Measurements from ENCODE around the gene ISYNA1.

ISYNA1 gene

GRCh38 chr19:18427743-18428113, 10.2 kb downstream of the ISYNA1 start:
- Histone ChIP-seq H3K27ac (ENCODE audit: low read length) (no peak overlapping the region), H3K9me3 (ENCODE audit: control insufficient read depth in 1 of 2, low read length in 2 of 2) (no peaks in the 10 kb centered on the region), H3K27me3 (ENCODE audit: low read depth, low read length) (no peaks in the 10 kb centered on the region), H3K4me1 (ENCODE audit: control insufficient read depth in 1 of 2, insufficient read depth in 2 of 2, low read length in 2 of 2) (peaks cover 6 to 45% of the 10 kb centered on the region in 2 donors), H3K4me3 (ENCODE audit: low read depth in 1 of 2, low read length in 2 of 2) (no peak overlapping the region), H3K36me3 (ENCODE audit: control insufficient read depth in 1 of 2, insufficient read depth in 2 of 2, low read length in 2 of 2) (no peaks in the 10 kb centered on the region)

DNA sequence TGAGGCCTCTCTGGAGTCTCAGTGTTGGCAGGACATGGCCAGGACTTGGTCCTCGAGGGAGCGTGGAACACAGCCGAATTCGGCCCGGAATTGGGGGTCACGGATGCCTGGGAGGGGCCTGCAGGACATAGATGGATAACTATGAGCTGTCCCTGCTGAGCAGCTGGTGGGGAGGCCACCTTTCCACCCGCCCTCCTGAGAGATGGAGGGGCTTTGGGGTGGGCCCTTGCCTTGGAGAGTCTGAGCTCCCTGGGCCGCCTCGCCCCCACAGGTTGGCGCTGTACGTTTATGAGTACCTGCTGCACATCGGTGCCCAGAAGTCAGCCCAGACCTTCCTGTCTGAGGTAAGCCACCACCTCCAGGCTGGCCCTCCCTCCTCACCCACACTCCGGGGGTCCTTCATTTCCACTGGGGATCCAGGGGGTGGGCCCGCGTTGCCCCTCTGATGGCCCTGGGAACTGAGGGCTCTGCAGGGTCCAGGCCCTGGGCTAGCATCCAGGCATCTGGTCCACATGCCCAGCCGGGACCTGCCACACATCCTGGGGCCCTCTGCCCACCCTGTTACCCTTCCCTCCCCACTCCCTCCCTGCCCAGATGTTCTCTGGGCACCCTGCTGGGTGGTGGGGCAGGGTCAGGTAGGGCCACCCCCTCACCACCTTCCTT, 10.7 kb downstream of the ISYNA1 start:
- Histone ChIP-seq H3K36me3 (ENCODE audit: control insufficient read depth in 1 of 2, insufficient read depth in 2 of 2, low read length in 2 of 2) (no peaks in the 10 kb centered on the region), H3K27ac (ENCODE audit: low read length) (no peak overlapping the region), H3K4me3 (ENCODE audit: low read depth in 1 of 2, low read length in 2 of 2) (no peak overlapping the region), H3K9me3 (ENCODE audit: control insufficient read depth in 1 of 2, low read length in 2 of 2) (no peaks in the 10 kb centered on the region), H3K27me3 (ENCODE audit: low read depth, low read length) (no peaks in the 10 kb centered on the region), H3K4me1 (ENCODE audit: control insufficient read depth in 1 of 2, insufficient read depth in 2 of 2, low read length in 2 of 2) (peaks cover 6 to 45% of the 10 kb centered on the region in 2 donors)

- H3K4me3 ChIP-seq (ENCODE audit: low read depth in 1 of 2, low read length in 2 of 2) = no peak overlapping the region
- H3K4me1 ChIP-seq (ENCODE audit: control insufficient read depth in 1 of 2, insufficient read depth in 2 of 2, low read length in 2 of 2) = peaks cover 6 to 43% of the 10 kb centered on the region in 2 donors
Measured at GRCh38 chr19:18426416-18426767, 11.5 kb downstream of the ISYNA1 start.

GRCh38 chr19:18425515-18426415, 12.2 kb downstream of the ISYNA1 start:
- Histone ChIP-seq H3K36me3 (ENCODE audit: control insufficient read depth in 1 of 2, insufficient read depth in 2 of 2, low read length in 2 of 2) (no peaks in the 10 kb centered on the region), H3K4me1 (ENCODE audit: control insufficient read depth in 1 of 2, insufficient read depth in 2 of 2, low read length in 2 of 2) (peaks cover 6 to 49% of the 10 kb centered on the region in 2 donors), H3K4me3 (ENCODE audit: low read depth in 1 of 2, low read length in 2 of 2) (no peak overlapping the region), H3K27me3 (ENCODE audit: low read depth, low read length) (no peaks in the 10 kb centered on the region), H3K27ac (ENCODE audit: low read length) (no peak overlapping the region), H3K9me3 (ENCODE audit: control insufficient read depth in 1 of 2, low read length in 2 of 2) (no peaks in the 10 kb centered on the region)

More at GRCh38 chr19:18426416-18426767, 11.5 kb downstream of the ISYNA1 start:
- Histone ChIP-seq H3K9me3 (ENCODE audit: control insufficient read depth in 1 of 2, low read length in 2 of 2) (no peaks in the 10 kb centered on the region), H3K27ac (ENCODE audit: low read length) (no peak overlapping the region), H3K27me3 (ENCODE audit: low read depth, low read length) (no peaks in the 10 kb centered on the region), H3K36me3 (ENCODE audit: control insufficient read depth in 1 of 2, insufficient read depth in 2 of 2, low read length in 2 of 2) (no peaks in the 10 kb centered on the region)

DNA sequence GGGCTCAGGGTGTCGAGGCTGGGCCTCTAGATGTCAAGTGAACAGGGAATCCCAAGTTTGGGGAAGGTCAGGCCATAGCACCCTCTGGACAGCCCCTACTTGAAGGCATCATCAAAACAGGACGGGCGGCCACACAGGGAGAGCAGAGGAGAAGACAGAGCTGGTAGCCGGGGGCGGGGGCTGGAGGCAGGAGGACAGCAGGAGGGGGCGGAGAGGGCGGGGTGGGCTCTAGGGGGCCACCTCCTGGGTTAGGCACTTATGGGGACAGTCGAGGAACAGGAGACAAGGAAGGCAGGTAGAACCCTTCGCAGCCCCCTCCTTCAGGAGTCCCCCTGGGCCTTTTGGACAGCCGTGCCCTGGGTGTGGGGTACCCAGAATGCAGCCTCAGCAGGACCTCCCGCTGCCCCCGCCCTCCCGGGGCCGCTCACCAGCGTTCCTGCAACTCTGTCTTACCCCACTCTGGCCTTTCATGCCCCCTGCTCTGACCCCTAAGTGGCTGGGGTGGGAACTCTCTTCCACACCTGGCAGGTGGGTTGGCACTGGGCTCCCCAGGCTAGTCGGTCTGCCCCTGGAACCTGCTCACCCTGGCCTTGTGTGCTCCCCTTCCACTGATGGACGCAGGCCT, 12.9 kb downstream of the ISYNA1 start:
- peaks cover 6 to 52% of the 10 kb centered on the region in 2 donors for H3K4me1 ChIP-seq (ENCODE audit: control insufficient read depth in 1 of 2, insufficient read depth in 2 of 2, low read length in 2 of 2)
- no peaks in the 10 kb centered on the region for H3K36me3 ChIP-seq (ENCODE audit: control insufficient read depth in 1 of 2, insufficient read depth in 2 of 2, low read length in 2 of 2)
- H3K9me3 ChIP-seq (ENCODE audit: control insufficient read depth in 1 of 2, low read length in 2 of 2) = no peaks in the 10 kb centered on the region
- H3K27me3 ChIP-seq (ENCODE audit: low read depth, low read length) = no peaks in the 10 kb centered on the region
- no peak overlapping the region for H3K27ac ChIP-seq (ENCODE audit: low read length)
- no peak overlapping the region for H3K4me3 ChIP-seq (ENCODE audit: low read depth in 1 of 2, low read length in 2 of 2)

DNA sequence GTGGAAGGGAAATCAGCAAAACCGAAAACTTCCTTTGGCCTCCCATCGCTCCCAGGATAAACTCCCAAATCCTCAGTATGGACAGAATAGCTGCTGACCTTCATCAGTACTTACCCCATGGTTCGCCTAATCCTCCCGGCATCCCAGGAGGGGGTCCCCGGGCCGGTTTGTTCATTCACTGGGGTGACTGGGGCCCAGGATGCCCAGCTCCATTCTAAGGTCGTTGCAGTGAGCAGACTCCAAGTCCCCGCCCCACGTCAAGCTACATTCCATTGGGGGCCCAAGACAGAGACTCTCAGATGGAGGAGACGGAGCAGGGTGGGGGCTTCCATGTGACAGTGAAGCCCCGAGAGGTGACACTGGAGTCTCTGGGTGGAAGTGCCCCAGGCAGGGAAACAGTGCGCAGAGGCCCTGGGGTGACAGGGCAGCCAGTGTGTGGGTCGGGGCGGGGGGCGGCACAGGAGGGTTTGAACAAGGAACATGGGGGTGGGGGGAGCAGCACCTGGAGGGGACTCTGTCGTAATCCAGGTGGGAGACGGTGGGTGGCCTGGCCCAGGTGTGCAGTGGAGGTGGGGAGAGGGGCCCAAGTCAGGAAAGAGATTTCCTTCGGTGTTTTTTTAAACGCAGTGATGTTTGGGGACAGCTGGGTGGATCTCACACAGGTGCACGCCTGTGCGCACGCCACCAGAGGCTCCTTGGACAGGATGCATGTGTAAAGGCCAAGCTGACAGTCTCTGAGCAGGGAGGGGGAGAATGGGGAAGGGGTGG, 13.6 kb downstream of the ISYNA1 start:
- no peaks in the 10 kb centered on the region for H3K9me3 ChIP-seq (ENCODE audit: control insufficient read depth in 1 of 2, low read length in 2 of 2)
- peaks cover 6 to 47% of the 10 kb centered on the region in 2 donors for H3K4me1 ChIP-seq (ENCODE audit: control insufficient read depth in 1 of 2, insufficient read depth in 2 of 2, low read length in 2 of 2)
- H3K27ac ChIP-seq (ENCODE audit: low read length) = no peak overlapping the region
- H3K36me3 ChIP-seq (ENCODE audit: control insufficient read depth in 1 of 2, insufficient read depth in 2 of 2, low read length in 2 of 2) = no peaks in the 10 kb centered on the region
- H3K27me3 ChIP-seq (ENCODE audit: low read depth, low read length) = no peaks in the 10 kb centered on the region
- no peak overlapping the region for H3K4me3 ChIP-seq (ENCODE audit: low read depth in 1 of 2, low read length in 2 of 2)

DNA sequence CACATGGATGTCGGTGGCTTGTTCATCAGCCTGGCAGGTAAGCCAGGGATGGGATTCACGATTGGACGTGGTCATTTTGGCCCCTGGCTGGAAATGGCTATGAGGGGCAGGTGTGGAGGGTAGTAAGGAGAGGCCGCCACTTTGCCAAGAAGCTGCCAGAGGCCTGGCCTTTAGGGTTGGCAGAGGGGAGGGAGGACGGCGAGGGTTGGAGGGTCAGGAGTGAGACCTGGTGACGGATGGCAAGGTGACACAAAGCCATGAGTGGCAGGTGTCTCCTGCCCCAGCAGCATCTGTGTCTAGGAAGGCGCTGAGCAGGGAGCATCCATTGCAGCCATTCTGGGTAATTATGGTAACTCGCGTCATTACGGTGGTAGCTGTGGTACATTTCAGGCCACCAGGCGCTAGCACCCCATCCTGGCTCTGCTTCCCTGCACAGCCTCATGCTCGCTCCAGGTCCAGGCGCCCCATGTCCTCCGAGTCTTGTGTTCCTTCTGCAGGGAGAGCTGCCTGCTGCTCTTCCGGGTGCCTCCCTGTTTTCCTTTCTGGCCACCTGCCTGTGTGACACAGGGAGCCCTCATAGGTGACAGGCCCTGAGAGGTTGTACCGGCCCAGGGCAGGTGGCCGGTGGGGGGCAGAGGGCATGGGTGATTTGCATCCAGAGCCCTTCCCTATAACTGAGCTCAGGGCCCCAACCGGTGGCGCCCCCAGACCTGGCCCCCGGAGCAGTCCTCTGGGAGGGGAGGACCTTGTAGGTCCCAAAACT, 14.5 kb downstream of the ISYNA1 start:
- no peak overlapping the region for H3K4me3 ChIP-seq (ENCODE audit: low read depth in 1 of 2, low read length in 2 of 2)
- no peak overlapping the region for H3K27ac ChIP-seq (ENCODE audit: low read length)
- H3K9me3 ChIP-seq (ENCODE audit: control insufficient read depth in 1 of 2, low read length in 2 of 2) = no peaks in the 10 kb centered on the region
- peaks cover 11 to 44% of the 10 kb centered on the region in 2 donors for H3K4me1 ChIP-seq (ENCODE audit: control insufficient read depth in 1 of 2, insufficient read depth in 2 of 2, low read length in 2 of 2)
- H3K36me3 ChIP-seq (ENCODE audit: control insufficient read depth in 1 of 2, insufficient read depth in 2 of 2, low read length in 2 of 2) = no peaks in the 10 kb centered on the region
- no peaks in the 10 kb centered on the region for H3K27me3 ChIP-seq (ENCODE audit: low read depth, low read length)

DNA sequence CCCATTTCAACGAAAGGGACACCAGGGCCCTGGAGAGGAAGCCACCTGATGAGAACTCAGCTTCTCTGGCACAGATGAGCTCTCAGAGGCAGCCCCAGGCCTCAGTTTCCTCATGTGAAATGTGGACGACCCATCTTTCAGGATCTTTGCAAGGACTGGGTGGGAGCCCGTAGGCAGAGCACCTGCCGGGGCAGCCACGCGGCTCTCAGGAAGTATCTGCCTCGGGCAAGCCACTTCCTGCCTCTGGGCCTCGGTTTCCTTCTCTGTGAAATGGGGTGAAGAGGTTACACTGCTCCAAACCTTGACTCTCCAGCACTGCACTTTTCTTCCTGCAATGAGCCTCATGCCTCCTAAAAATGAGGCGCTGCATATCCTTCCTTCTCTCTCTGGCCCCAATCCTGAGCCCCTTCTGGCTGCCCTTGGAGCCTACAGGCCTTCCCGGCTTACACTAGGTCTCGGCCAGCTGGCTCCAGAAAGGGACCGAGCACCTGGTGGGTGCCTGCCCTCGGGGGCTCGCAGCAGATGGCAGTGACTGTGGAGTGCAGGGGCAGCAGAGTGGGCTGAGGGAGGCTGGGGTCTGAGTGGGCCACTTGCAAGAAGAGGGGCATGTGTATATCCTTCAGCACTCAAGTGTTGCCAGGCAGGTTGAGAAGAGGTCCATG, 15.3 kb downstream of the ISYNA1 start:
- no peak overlapping the region for H3K4me3 ChIP-seq (ENCODE audit: low read depth in 1 of 2, low read length in 2 of 2)
- peaks cover 13 to 51% of the 10 kb centered on the region in 2 donors for H3K4me1 ChIP-seq (ENCODE audit: control insufficient read depth in 1 of 2, insufficient read depth in 2 of 2, low read length in 2 of 2)
- no peaks in the 10 kb centered on the region for H3K27me3 ChIP-seq (ENCODE audit: low read depth, low read length)
- H3K27ac ChIP-seq (ENCODE audit: low read length) = no peak overlapping the region
- H3K36me3 ChIP-seq (ENCODE audit: control insufficient read depth in 1 of 2, insufficient read depth in 2 of 2, low read length in 2 of 2) = no peaks in the 10 kb centered on the region
- H3K9me3 ChIP-seq (ENCODE audit: control insufficient read depth in 1 of 2, low read length in 2 of 2) = no peaks in the 10 kb centered on the region

DNA sequence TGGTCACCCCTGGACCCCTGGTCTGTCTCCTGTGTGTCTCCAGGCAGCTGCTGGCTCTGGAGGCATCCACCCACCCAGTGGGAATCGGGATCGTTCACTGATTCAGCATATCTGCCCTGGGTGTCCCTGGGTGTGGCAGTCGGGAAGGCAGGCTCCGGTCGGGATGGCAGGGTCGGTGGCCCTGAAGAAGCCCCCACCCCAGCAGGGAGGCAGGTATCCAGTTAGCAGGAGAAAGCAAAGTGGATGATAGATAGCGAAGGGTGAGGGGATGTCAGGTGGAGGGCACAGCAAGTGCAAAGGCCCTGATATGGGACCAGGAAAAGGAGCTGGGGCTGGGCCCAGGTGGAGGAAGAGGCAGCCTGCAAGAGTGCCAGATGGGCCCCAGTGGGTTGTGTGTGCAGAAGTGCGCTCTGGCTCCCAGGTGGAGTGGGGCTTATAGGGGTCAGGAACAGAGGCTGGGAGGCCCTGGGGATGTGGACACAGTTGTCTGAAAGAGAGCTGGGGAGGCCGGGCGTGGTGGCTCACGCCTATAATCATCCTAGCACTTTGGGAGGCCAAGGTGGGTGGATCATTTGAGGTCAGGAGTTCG, 16.5 kb downstream of the ISYNA1 start:
- no peak overlapping the region for H3K27ac ChIP-seq (ENCODE audit: low read length)
- H3K4me3 ChIP-seq (ENCODE audit: low read depth in 1 of 2, low read length in 2 of 2) = peak overlapping the region in 1 of 2 donors; percentile 72
- no peaks in the 10 kb centered on the region for H3K36me3 ChIP-seq (ENCODE audit: control insufficient read depth in 1 of 2, insufficient read depth in 2 of 2, low read length in 2 of 2)
- no peaks in the 10 kb centered on the region for H3K9me3 ChIP-seq (ENCODE audit: control insufficient read depth in 1 of 2, low read length in 2 of 2)
- peaks cover 1% of the 10 kb centered on the region for H3K27me3 ChIP-seq (ENCODE audit: low read depth, low read length)
- H3K4me1 ChIP-seq (ENCODE audit: control insufficient read depth in 1 of 2, insufficient read depth in 2 of 2, low read length in 2 of 2) = peaks cover 13 to 61% of the 10 kb centered on the region in 2 donors

DNA sequence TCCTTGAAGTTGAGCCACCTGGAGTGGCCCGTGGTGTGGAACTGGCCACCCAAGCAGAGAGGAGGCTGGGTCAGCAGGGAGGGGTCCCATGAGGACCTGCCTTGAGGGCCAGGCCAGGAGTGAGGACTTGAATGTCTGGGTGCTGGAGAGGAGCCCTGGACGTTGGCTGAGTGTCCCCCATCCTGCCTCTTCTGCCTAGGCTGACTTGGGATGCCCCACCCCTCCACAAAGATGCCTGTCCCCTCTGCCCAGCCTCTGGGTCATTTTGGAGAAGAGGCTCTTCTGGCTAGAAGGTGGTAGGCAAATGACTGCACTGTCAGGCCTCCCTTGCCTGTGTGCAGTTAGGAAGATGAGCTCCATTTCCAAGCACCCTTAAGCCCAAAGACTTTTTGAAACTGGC, 17.0 kb downstream of the ISYNA1 start:
- no peak overlapping the region for H3K27ac ChIP-seq (ENCODE audit: low read length)
- H3K27me3 ChIP-seq (ENCODE audit: low read depth, low read length) = peaks cover 6% of the 10 kb centered on the region
- H3K4me3 ChIP-seq (ENCODE audit: low read depth in 1 of 2, low read length in 2 of 2) = peak overlapping the region in 1 of 2 donors; percentile 72
- H3K36me3 ChIP-seq (ENCODE audit: control insufficient read depth in 1 of 2, insufficient read depth in 2 of 2, low read length in 2 of 2) = no peaks in the 10 kb centered on the region
- no peaks in the 10 kb centered on the region for H3K9me3 ChIP-seq (ENCODE audit: control insufficient read depth in 1 of 2, low read length in 2 of 2)
- peaks cover 9 to 61% of the 10 kb centered on the region in 2 donors for H3K4me1 ChIP-seq (ENCODE audit: control insufficient read depth in 1 of 2, insufficient read depth in 2 of 2, low read length in 2 of 2)
